Measurements from ENCODE around the gene TRPV4. TPM values are rescaled to one million over a fixed set of nuclear protein-coding genes. Genes with fewer than 3 reads are reported as not detected.
"Not testable (repeated sequence)": the region's sequence is repeated elsewhere in the genome, so short reads cannot be mapped to it uniquely, and the experiment has no call there.

Gene TRPV4
- 0.69 and 5.3 TPM in 2 replicates for total RNA-seq

DNA sequence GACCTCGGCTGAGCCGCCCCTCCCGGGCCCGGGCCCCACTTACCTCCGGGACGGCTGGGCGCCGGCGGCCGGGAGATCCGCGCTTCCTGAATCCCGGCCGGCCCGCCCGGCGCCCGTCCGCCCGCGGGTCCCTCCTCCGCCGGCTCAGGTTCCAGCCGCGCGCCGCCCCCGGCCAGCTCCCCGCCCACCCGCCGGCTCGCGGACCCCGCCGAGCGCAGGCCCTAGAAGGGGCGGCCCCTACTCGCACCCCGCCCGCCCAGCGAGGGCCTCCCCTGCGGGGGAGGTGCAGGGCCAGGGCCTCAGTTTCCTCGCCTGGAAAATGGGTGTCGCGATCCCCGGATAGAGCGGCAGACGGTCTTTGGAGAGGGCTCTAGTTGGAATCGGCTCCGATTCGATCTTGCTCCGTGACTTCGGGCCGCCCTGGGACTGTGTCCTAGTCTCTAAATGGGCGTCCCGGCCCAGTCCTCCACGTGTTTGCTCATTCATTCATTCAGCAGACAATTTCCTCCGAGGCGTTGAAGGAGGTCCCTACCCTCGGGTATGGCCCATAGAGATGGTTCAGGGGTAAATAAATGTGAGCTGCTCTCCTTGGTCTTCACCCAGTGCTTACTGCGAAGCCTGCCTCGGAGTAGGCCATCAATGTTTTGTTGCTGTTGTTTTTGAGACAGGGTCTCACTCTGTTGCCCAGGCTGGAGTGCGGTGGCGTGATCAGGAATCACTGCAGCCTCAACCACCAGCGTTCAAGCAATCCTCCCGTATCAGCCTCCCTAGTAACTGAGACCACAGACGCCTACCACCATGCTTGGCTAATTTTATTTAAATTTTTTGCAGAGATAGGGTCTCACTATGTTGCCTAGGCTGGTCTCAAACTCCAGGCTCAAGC, at the start of gene TRPV4:
TRPV4 (minus strand) TSS at position 92 of the 883 bp plus-strand sequence. CDS start 18,602 bp downstream, outside the sequence.
- no peak for DNase-seq (ENCODE audit: low read depth)

DNA sequence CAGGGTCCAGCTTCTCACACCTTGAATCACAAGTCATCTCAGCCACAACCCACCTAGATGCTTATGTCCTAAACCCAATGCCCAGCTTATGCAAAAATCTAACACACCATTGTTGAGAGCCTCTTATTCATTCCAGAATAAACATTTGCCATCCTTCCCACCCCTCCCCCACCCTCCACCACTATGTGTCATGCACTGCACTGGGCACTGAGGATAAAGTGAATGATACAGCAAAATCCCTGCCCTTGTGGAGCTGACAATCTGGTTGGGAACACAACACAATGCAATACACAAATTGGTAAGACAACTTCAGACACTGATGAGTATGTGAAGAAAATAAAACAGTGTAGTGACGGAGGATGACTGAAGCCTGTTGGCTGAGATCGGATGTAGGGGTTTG, 48.6 kb upstream of the TRPV4 start:
- DNase-seq (ENCODE audit: low read depth), result no peak

DNA sequence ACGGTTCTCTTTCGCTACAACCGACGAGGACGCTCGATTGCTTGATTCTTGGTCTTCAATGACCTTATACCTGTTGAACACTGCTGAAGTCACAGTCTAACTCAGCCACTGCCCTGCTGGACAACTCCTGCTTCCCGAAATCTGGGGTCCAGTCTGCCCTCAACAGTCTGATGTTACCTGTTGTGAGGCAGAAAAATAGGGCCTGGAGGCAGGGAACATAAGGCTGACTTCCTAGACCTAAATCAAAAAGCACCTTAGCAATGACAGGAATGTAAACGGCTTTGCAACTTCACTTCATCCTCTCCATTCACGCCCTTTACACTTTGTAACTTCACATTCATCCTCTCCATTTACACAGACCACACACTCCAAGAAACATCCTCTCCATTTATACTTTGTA, 47.7 kb upstream of the TRPV4 start:
- no peak for DNase-seq (ENCODE audit: low read depth)

DNA sequence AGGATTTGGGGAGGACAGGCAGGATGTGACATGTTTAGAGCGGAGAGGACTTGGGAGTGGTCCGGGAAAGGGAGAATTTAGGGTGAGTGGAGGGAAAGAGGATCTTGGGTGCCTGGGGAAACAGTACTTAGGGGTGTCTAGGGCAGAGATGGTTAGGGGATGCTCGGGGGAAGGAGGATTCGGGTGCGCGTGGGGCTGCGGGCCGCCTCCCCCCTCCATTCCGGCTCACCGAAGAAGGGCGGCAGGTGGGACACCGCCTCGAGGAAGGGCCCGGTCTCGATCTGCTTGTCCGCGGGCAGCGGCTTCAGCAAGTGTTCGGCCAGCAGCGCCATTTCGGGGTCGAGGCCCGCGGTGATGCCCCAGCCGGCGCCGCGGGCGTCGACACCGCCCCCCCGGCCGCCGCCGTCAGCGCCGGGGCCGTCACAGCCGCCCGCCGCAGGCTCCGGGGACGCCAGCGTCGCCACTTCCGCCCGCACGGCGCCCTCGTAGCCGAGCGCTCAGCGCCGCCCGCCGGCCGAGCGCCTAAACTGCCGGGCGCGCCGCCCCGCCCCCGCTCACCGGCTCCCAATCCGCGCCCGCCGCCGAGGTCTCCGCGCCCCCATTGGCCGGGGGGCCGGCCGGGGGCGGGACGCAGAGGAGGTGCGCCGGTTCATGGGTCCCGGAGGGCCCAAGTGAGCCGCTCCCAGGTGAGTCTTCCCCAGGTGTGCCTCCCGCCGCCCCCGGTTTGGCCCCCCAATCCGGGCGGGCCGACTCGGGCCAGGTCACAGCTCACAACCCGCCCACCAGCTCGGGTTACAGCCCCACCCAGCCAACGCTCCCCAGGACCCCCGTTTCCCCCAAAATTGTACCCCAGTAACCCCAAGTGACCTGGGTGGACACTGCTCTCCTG, 47.1 kb upstream of the TRPV4 start, which contains the start of gene GLTP:
GLTP (minus strand) TSS at position 499 of the 889 bp plus-strand sequence; CDS start at position 332, 167 bp downstream.
- DNase-seq (ENCODE audit: low read depth), result no peak

DNA sequence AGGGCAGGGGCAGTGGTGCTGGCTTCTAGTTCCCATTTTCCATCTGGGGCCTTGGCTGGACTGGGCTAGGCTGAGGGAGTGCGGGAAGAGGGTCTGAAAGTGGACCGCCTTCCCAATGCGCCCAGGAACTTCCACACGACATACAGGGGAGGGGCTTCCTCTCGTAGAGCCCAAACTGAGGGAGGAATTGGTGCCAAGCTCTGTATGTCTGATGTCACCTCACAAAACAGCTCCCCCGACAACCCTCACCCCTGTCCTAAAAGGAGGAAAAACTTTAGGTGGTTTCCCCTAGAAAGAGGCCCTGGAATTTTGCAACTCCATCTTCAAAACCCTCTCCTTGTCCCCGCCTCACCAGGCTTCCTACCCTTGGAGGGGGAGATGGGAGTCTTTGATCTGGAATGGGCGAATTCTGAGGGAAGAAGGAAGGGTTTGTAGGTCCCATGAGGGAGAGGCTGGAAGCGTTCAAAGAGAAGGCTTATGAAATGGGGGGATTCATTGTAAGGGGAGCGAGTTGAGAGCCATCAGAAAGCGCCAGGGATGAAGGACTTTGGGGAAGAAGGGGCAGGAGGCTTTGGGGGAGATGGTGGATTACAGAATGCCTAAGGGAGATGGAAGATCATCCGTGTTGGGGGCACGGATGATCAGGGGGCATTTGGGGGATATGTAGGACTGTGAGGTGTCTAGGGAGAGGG, 46.3 kb upstream of the TRPV4 start:
- no peak for DNase-seq (ENCODE audit: low read depth)

DNA sequence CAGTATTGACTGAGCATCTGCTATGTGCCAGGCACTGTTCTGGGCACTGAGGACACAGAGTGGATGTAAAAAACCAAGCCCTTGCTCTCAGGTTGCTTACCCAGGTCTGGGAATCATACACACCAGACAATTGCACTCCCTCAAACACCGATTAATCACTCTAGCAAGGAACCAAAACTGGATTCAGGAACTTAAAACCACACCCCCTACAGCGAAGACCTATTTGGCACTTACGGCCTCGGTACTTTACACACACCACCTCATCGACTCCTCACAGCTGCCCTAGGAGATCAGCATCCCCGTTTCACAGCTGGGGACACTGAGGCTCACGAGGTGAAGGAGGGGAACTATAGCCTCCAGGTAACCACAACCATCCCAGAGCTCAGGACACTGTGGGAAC, 45.6 kb upstream of the TRPV4 start:
- DNase-seq (ENCODE audit: low read depth), result no peak

DNA sequence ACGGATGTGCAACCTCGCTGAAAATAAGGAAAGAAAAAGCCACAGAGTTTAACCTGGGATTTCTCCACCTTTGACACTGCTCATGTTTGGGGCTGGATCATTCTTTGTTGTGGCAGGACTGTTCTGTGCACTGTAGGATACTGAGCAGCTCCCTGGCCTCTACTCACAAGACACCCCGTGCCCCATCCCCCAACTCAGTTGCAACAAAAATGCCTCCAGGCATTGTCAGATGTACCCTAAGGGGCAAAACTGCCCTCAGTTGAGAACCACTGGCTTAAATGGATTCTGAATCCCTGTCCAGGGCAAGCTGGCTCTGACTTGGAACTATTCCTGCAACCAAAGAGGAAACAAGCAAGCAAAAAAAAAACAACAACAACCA, 45.0 kb upstream of the TRPV4 start:
- no peak for DNase-seq (ENCODE audit: low read depth)

DNA sequence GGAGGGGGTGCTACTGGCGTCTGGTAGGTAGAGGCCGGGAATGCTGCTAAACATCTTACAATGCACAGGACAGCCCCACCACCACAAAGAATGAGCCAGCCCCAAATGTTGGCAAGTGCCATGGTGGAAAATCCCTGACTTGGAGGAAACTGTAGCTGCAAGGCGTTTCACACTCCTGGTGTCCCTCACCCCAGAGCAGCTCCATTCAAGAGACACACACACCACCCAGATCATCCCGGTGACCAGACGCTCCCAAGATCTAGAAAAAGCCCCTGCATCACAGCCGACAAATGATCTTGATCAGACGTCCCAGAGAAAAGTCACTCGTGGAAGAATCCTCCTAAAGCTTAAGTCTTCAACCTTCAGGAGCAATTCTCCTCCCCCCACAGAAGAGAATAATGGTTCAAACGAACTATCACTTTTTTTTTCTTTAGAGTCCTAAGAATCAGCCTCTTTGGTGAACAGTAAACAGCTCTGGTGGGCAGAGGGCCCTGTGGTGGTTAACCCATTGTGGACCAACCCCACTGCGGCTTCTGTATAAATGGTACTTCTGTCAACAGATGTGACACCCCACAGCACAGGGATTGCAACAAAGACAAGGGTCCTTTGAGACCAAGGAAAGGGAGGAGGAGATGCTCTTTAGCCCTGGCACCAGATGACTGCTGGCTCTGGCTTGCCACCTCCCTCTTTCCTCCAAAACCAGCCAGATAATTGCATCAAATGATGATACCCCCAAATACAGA, 44.5 kb upstream of the TRPV4 start:
- no peak for DNase-seq (ENCODE audit: low read depth)

DNA sequence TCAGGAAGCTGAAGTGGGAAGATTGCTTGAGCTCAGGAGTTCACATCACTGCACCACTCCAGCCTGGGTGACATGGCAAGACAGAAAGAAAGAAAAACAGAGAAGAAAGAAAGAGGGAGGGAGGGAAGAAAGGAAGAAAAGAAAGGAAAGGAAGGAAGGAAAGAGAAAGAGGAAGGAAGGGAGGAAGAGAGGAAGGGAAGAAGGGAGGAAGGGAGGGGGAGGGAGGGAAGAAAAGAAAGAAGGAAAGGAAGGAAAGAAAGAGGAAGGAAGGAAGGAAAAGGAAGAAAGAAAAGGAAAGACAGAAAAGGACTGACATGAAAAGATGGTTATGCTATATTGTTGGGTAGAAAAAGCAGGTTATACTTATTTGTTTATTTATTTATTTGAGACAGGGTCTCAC, 43.2 kb upstream of the TRPV4 start:
- no peak for DNase-seq (ENCODE audit: low read depth)

DNA sequence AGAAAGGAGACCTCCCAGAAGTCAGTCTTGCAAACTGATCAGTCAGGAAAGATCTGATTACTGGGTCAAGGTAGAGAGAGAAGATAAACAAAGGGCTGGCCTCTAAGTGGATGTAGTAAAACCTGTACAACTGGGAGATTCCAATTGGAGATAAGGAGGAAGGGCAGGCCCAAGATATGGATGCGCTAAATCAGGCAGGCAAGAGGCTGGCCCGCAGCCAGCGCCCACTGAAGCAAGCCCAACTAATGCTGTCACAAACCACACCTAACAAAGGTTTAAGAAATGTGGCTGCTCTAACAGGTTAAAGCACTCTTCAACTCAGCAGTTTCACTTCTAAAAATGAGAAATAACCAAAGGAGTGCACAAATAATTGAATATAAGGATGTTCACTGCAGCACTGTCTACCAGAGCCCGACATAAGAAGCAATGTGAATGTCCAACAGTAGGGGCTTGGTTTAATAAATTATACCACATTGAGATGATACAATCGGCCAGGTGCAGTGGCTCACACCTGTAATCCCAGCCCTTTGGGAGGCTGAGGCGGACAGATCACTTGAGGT, 42.5 kb upstream of the TRPV4 start:
- DNase-seq (ENCODE audit: low read depth), result peak; percentile 47

DNA sequence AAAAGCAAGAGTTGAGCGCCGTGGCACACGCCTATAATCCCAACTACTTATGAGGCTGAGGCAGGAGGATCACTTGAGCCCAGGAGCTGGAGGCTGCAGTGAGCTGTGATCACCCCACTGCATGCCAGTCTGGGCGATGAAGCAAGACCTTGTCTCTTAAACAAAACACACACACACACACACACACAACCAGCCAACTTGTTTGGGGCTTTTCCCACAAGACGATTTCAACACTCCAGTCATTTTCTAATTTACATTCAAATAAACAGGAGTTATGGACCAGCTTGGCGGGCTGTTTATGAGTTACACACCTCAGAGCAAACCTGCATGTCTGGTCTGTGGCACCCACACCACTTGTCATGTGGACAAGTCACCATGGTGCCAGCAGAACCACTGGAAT, 40.5 kb upstream of the TRPV4 start:
- DNase-seq (ENCODE audit: low read depth), result peak; percentile 67

DNA sequence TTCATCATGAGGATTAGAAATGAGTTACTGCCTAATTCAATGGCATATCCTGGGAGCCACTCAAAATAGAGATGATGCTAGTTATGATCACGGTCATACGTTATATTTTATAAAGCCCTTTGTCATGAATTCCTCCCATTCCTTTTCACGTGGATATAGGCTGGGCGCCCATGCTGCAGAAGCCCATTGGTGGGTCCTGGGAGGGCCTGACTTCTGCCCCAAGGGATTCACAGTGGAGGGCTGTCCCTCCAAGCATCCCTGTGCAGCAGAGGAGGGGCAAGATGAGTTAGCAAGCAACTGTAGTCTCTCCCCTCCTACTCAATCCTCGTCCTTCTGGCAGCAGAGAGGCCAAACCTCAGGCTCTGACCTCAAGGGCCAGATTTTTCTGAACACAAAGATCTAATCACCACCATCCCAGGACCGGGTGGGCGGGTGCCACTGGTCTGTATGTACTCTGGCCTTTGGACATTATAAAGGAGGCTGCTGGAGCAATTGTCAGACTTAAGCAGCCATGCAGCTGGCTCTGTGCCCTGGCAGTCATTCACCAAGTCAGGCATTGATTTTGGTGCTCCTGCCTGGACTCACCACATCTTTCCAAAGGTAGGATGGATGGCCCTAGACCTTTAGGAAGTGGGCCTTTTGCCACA, 38.6 kb upstream of the TRPV4 start:
- DNase-seq (ENCODE audit: low read depth), result no peak

DNA sequence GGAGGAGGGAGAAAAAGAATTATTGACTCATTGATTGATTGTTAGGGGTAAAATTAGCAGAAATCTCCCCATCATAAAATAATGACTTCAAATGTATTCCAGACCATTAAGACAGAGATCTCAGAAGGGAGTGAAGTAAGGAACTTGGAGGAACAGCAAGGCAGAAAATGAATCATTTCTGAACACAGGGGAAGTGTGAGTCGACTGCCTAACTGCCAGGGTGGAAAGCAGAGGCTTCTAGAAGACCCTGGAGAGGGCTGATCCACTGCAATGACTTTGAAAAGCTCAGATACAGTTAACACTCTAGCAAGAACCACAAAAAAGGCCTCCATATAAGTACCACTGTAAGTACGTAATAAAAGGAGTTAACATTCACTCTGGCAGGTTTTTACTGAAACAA, 37.5 kb upstream of the TRPV4 start:
- DNase-seq (ENCODE audit: low read depth), result peak; percentile 46

DNA sequence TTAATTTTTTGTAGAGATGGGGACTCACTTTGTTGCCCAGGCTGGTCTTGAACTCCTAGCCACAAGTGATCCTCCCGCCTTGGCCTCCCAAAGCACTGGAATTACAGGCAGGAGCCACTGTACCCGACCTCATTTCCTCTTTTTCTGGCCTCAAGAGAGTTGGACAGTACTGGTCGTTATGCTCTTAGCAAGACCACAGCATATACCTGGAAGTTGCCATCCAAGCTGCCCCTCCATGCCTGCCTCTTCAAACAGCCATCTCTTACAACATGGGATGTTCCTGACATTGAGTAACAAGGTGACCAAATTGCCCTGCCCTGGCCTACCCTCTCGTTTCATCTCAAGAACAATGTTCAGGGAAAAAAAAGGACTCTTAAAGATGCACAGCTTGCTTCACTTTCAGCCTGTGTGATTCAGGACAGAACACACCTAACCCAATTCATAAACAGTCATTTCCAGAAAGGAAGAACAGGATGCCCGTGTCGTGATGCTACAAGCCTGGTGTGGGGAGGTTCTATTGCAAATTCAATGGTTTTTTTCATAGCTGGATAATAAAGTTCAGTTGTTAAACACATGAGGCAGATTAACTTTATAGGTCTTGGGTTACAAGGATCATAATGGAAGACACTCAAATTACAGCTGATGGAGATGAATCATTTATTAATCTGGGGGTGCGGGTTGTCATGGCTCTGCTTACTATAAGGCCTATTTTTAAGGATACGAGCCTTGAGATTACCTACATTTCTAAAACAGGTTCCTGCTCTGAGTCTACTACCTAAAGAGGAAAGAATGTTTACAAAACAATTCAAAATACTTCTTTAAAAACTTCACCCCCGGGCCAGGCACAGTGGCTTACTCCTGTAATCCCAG, 35.2 kb upstream of the TRPV4 start:
- DNase-seq (ENCODE audit: low read depth), result no peak

DNA sequence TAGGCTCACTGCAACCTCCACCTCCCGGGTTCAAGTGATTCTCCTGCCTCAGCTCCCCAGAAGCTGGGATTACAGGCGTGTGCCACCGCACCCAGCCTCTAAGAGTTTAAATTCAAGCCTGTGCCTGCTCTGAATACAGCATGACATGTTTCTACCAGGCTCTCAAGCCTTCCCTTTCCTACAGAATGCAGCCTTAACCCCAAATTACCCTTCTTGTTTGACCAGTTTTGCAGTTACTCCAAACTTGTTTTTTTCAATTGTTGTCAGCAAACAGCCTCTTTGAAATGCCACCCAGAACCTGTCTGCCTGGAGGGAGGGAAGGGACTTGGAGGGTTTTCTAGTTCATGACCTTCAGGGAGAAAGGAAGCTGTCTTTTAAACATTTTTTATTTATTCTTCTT, 31.7 kb upstream of the TRPV4 start:
- DNase-seq (ENCODE audit: low read depth), result peak; percentile 39

DNA sequence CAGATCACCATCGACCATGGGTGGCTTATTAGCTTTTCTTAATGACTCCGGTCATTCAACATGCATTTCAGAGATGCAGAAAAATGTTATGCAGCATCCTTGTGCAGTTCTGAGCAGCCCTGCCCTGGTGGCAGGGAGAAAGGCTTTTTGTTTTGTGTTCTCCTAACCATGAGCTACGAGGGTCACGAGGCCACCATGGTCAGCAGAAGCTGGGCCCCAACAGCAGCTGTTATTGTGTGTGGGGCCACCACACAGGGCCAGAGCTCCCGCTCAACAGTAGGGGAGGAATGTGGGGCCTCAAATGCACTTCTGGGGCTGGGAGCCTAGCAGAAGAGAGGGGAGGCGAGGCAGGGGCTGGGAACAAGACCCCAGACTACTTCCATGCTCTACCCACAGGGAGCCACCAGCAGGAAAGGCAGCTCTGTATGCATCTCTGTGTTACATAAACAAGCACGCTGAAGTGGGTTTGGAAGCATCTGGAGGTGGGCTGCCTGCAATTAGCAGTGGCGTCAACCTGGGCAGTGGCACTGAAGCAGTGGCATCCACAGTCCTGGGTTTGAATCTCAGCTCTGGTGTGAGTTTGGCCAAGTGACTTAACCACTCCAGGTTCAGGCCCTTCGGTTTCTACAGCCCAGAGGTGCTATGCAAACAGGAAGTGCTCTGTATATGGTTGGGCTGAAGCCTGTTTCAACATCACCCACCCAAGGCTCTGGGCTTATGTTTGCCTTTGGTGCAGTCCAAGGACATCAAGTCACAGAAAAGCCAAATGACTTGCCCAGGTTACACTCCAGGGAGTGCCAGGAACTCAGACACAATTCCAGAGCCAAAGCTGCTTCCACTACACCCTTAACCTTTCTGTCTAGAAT, 30.9 kb upstream of the TRPV4 start:
- peak; percentile 87 for DNase-seq (ENCODE audit: low read depth)

DNA sequence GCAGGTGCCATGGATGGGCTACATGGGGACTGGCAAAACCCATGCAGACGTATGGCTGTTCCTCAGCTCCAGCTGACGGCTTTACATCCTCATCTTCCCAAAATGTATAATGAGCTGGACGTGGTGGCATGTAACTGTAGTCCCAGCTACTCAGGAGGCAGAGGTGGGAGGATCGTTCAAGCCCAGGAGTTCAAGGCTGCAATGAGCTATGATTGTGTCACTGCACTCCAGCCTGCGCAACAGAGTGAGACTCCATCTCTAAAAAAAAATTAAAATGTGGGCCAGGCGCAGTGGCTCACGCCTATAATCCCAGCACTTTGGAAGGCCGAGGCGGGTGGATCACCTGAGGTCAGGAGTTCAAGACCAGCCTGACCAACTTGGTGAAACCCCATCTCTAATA, 29.3 kb upstream of the TRPV4 start:
- not testable (repeated sequence) for DNase-seq (ENCODE audit: low read depth)

DNA sequence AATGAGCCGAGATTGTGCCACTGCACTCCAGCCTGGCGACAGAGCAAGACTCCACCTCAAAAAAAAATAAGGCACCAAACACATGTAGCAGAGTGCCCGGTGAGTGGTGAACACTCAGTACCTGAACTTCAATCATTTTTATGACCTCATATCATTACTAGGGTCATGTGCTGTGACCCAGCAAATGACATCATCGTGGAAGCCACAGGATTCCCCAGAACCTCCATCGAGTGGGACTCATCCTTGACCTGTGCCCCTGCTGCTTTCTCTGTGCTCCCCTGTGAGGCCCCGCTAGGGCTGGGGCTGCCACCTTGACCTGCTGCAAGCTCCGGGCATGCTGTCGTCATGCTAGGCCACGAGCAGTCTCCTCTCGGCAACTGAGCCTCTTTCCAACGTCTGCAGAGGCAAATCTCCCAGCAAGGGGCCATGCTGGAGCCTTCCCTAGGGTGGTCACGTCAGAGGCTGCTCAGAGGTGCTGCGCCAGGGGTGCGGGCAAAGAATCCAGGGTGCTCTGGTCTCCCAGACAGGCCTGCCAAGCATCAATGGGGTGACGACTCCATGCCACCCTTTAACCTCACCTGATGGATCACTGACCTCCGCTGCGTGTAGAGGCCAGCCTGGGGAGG, 28.6 kb upstream of the TRPV4 start:
- peak; percentile 53 for DNase-seq (ENCODE audit: low read depth)
